ENCODE measurements around the gene PRMT5. TPM values are rescaled to one million over a fixed set of nuclear protein-coding genes. Genes with fewer than 3 reads are reported as not detected.

Gene PRMT5
- total RNA-seq, 2 experiments from 2014 or later = 204 to 205 TPM

DNA sequence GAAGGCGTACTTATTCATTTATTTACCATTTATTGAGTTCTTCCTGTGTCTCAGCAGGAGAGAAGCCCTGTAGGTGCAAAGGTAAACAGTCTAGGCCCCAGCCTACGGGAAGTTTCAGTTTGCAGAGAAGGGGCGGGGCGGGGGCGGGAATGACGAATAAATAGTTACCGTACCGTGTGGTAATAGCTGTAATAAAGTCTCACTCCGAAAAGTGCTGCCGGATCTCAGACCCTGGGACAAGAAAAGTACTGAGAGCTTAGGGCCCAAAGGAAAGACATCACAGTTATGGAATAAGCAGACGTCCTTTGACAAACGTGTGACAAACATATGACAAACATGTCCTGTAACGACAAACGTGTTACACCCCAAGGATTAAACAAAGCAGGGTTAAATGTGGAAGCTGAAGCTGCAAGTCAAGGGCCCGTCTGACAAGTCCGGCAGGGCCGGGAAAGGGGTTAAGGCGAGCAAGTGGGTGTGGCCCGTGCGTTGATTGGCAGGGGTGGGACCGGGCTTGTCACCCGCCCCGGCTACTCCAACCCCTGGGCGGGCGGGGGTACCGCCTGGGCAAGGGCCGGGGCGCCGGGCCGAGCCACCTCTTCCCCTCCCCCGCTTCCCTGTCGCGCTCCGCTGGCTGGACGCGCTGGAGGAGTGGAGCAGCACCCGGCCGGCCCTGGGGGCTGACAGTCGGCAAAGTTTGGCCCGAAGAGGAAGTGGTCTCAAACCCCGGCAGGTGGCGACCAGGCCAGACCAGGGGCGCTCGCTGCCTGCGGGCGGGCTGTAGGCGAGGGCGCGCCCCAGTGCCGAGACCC lies 57.7 kb downstream of the PRMT5 start, which contains the start of gene LRP10:
Gene LRP10, plus strand, starts transcription at position 517 of the 809 bp plus-strand sequence. CDS start 564 bp downstream, outside the sequence.
- ChIA-PET POLR2A (interaction anchor here (0.7 to 1.9 kb wide), 4 partner anchors 12 to 47 kb away, joined by 4 to 7 read pairs (median 7); partner anchors contain the start of genes RBM23 and REM2), CTCF (interaction anchor here (0.7 to 4.0 kb wide), 19 partner anchors 11 to 315 kb away, joined by 3 to 34 read pairs (median 7); partner anchors contain the start of genes AJUBA, MRPL52 and REM2)

- ChIA-PET CTCF (interaction anchor here (0.7 to 4.0 kb wide), 10 partner anchors 12 to 300 kb away, joined by 3 to 34 read pairs (median 14); partner anchors contain the start of genes MRPL52 and REM2), POLR2A (interaction anchor here (0.7 to 1.9 kb wide), 4 partner anchors 12 to 48 kb away, joined by 4 to 7 read pairs (median 7); partner anchors contain the start of genes RBM23 and REM2)
Measured at GRCh38 chr14:22870811-22871223, 58.4 kb downstream of the PRMT5 start.

Other genes with a start within 250 kb of the PRMT5 start
- 100 to 1,000 TPM; 122 to 123 TPM for gene OXA1L, start 162.7 kb downstream of the PRMT5 start, total RNA-seq
- gene SLC7A7, start 113.9 kb downstream of the PRMT5 start, total RNA-seq = under 1 TPM; 0.21 to 0.38 TPM
- gene MRPL52, start 99.5 kb downstream of the PRMT5 start, total RNA-seq = 100 to 1,000 TPM; 170 to 179 TPM
- gene MMP14, start 92.8 kb downstream of the PRMT5 start, total RNA-seq = 1 to 10 TPM in 1 of 2 experiments, under 1 TPM in 1; 0.76 to 1.8 TPM
- gene LRP10, start 57.6 kb downstream of the PRMT5 start, total RNA-seq = 10 to 100 TPM; 28.1 to 28.5 TPM
- gene REM2, start 46.2 kb downstream of the PRMT5 start, total RNA-seq = under 1 TPM in 1 of 2 experiments, not detected in 1; 0.11 TPM
- gene RBM23, start 10.2 kb downstream of the PRMT5 start, total RNA-seq = 10 to 100 TPM; 69.7 to 72.1 TPM
- 10 to 100 TPM; 46.5 to 49.2 TPM for gene HAUS4, start 27.7 kb upstream of the PRMT5 start, total RNA-seq
- 1 to 10 TPM in 1 of 2 experiments, under 1 TPM in 1; 0.96 to 1.2 TPM for gene AJUBA, start 53.2 kb upstream of the PRMT5 start, total RNA-seq
- 1 to 10 TPM; 7.0 to 8.9 TPM for gene C14orf93, start 80.8 kb upstream of the PRMT5 start, total RNA-seq
- gene PSMB5, start 105.5 kb upstream of the PRMT5 start, total RNA-seq = 100 to 1,000 TPM; 176 to 182 TPM
- not detected for gene PSMB11, start 112.8 kb upstream of the PRMT5 start, total RNA-seq
- gene CDH24, start 128.1 kb upstream of the PRMT5 start, total RNA-seq = under 1 TPM; 0.53 to 0.82 TPM
- gene ACIN1, start 165.8 kb upstream of the PRMT5 start, total RNA-seq = 100 to 1,000 TPM; 190 to 191 TPM
- 10 to 100 TPM; 51.6 to 56.5 TPM for gene C14orf119, start 166.1 kb upstream of the PRMT5 start, total RNA-seq
- gene CIROP, start 175.6 kb upstream of the PRMT5 start, total RNA-seq = not detected
- gene CEBPE, start 189.9 kb upstream of the PRMT5 start, total RNA-seq = under 1 TPM; 0.19 to 0.21 TPM